Loucy (cell line): ENCODE results near the gene SOX13.

Experiments used
- H2AFZ ChIP-seq: fragments of 200-600 bp; sonication (generic); 2 replicates; pipeline ENCODE4 v1.6.0; 2016; ENCODE audit warnings: antibody characterized with exemption, mild to moderate bottlenecking, low read length, moderate library complexity
- H3F3A ChIP-seq: fragments of 200-600 bp; 2 replicates; pipeline ENCODE4 v1.6.0; 2016; ENCODE audit warnings: antibody characterized with exemption, low read depth, mild to moderate bottlenecking
- H3K27me3 ChIP-seq: fragments of 200-600 bp; sonication (generic); 2 replicates; pipeline ENCODE4 v1.6.1; 2014; ENCODE audit warnings: low read length, mild to moderate bottlenecking; ENCODE audit not compliant: insufficient read depth, poor library complexity, severe bottlenecking
- H3K36me3 ChIP-seq: fragments of 200-600 bp; sonication (generic); 2 replicates; pipeline ENCODE4 v1.6.1; 2016; ENCODE audit warnings: low read length; ENCODE audit not compliant: insufficient read depth
- H3K4me1 ChIP-seq: fragments of 200-600 bp; sonication (generic); 2 replicates; pipeline ENCODE4 v1.5.1; 2014; ENCODE audit warnings: low read length, mild to moderate bottlenecking; ENCODE audit not compliant: insufficient read depth, poor library complexity, severe bottlenecking
- H3K4me2 ChIP-seq: fragments of 200-600 bp; sonication (generic); 2 replicates; pipeline ENCODE4 v1.6.0; 2014; ENCODE audit warnings: antibody characterized with exemption, low read length, low read depth, mild to moderate bottlenecking; ENCODE audit not compliant: poor library complexity, severe bottlenecking
- H3K4me3 ChIP-seq: fragments of 200-600 bp; sonication (generic); 2 replicates; pipeline ENCODE4 v1.5.1; 2014; ENCODE audit warnings: low read length, mild to moderate bottlenecking, mixed read lengths; ENCODE audit not compliant: poor library complexity, severe bottlenecking
- H3K79me2 ChIP-seq: fragments of 200-600 bp; sonication (generic); 2 replicates; pipeline ENCODE4 v1.6.1; 2014; ENCODE audit warnings: low read length; ENCODE audit not compliant: insufficient read depth
- H3K9ac ChIP-seq: fragments of 200-600 bp; sonication (generic); 2 replicates; pipeline ENCODE4 v1.6.0; 2014; ENCODE audit warnings: mild to moderate bottlenecking, low read depth, low read length, moderate library complexity; ENCODE audit not compliant: poor library complexity, severe bottlenecking
- H3K9me2 ChIP-seq: fragments of 200-600 bp; sonication (generic); replicated peaks from 2 replicates; pipeline ENCODE4 v1.6.1; 2016; ENCODE audit warnings: low read depth, low read length, mixed read lengths
- H3K9me3 ChIP-seq: fragments of 200-600 bp; sonication (generic); 2 replicates; pipeline ENCODE4 v1.6.1; 2014; ENCODE audit warnings: mild to moderate bottlenecking, antibody characterized with exemption, low read length, low read depth; ENCODE audit not compliant: insufficient read depth
- H4K20me1 ChIP-seq: fragments of 200-600 bp; sonication (generic); 2 replicates; pipeline ENCODE4 v1.6.0; 2014; ENCODE audit warnings: antibody characterized with exemption, low read length, mild to moderate bottlenecking; ENCODE audit not compliant: insufficient read depth, poor library complexity, severe bottlenecking
- EZH2phosphoT487 ChIP-seq: fragments of 200-600 bp; IDR thresholded peaks from 2 replicates; pipeline ENCODE4 v1.6.1; 2018; ENCODE audit warnings: antibody characterized with exemption, mild to moderate bottlenecking, moderate library complexity, borderline replicate concordance
- TF ChIP-seq, protein P1 (sequence below): fragments of 200-600 bp; sonication (generic); conservative IDR thresholded peaks from 2 replicates; pipeline ENCODE4 v1.5.1; 2014; ENCODE audit warnings: mild to moderate bottlenecking, antibody characterized with exemption, low read length

Gene SOX13

DNA sequence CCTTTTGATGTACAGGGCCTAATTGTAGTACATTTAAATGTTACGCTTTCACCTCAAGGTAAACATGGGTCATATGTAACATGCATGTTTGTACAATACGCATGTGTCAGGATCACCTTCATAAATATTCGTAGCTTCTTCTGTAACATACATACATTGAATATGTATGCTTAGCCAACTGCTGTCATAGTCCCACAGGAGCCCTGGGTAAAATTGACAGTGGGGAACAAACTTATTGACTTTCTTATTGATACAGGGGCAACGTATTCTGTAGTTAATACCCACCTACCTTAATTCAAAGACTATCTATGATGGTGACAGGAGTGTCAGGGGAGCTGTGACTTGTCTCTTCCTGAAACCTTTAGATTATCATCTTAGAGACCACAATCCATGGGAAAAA, 96.9 kb downstream of the SOX13 start:
- Histone ChIP-seq H3K36me3 (no peaks in the 10 kb centered on the region), H3K9ac (no peak overlapping the region), H3K4me2 (no peak overlapping the region), H3K4me3 (no peak overlapping the region), H3K9me3 (peaks cover 13% of the 10 kb centered on the region; the same call in 1 of the 2 replicates), H3K4me1 (no peaks in the 10 kb centered on the region), H4K20me1 (no peaks in the 10 kb centered on the region), H3K79me2 (no peaks in the 10 kb centered on the region), H3K9me2 (no peaks in the 10 kb centered on the region), H3F3A (no peaks in the 10 kb centered on the region), H3K27me3 (no peaks in the 10 kb centered on the region), H2AFZ (no peak overlapping the region)
- TF ChIP-seq EZH2phosphoT487: no peak
- TF ChIP-seq, protein P1, sequence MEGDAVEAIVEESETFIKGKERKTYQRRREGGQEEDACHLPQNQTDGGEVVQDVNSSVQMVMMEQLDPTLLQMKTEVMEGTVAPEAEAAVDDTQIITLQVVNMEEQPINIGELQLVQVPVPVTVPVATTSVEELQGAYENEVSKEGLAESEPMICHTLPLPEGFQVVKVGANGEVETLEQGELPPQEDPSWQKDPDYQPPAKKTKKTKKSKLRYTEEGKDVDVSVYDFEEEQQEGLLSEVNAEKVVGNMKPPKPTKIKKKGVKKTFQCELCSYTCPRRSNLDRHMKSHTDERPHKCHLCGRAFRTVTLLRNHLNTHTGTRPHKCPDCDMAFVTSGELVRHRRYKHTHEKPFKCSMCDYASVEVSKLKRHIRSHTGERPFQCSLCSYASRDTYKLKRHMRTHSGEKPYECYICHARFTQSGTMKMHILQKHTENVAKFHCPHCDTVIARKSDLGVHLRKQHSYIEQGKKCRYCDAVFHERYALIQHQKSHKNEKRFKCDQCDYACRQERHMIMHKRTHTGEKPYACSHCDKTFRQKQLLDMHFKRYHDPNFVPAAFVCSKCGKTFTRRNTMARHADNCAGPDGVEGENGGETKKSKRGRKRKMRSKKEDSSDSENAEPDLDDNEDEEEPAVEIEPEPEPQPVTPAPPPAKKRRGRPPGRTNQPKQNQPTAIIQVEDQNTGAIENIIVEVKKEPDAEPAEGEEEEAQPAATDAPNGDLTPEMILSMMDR: no peak

DNA sequence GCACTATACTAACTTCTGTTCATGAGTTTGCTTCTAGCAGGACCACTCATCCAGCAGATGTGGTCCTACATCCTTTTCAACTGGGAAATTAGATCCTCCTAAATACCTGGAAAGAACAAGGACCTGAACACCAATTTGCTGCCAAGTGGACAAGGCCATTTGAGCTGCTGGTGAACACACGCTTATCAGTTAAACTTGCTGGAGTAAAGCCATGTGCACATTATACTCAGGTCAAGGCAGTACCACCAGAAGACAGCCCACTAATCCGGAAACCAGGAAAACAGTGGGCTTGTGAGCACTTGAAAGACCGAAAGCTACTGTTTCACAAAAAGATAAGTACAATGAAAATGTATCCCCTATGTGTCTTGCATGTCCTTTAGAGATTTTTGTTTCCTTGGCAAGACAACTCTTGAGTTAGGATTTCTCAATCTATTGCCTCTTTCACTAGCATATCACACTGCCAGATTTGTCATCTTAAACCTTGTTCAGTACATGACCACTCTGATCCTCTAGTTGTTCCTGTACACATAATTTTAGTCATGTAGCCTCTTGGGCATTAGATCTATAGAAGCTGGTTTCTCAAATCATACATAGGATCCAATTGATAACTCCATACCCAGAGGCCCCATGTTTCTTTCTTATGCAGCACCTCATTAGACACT, 97.7 kb downstream of the SOX13 start:
- H3K36me3 ChIP-seq: no peaks in the 10 kb centered on the region
- H3K9me3 ChIP-seq: peaks cover 13% of the 10 kb centered on the region; the same call in 1 of the 2 replicates
- no peaks in the 10 kb centered on the region for H3F3A ChIP-seq
- H3K27me3 ChIP-seq: no peaks in the 10 kb centered on the region
- H3K9me2 ChIP-seq: no peaks in the 10 kb centered on the region
- H3K9ac ChIP-seq: no peak overlapping the region
- H3K4me1 ChIP-seq: no peaks in the 10 kb centered on the region
- H3K79me2 ChIP-seq: no peaks in the 10 kb centered on the region
- no peak overlapping the region for H3K4me2 ChIP-seq
- no peak overlapping the region for H3K4me3 ChIP-seq
- TF ChIP-seq, protein P1: no peak
- no peak for TF ChIP-seq EZH2phosphoT487
- H2AFZ ChIP-seq: no peak overlapping the region
- H4K20me1 ChIP-seq: no peaks in the 10 kb centered on the region

DNA sequence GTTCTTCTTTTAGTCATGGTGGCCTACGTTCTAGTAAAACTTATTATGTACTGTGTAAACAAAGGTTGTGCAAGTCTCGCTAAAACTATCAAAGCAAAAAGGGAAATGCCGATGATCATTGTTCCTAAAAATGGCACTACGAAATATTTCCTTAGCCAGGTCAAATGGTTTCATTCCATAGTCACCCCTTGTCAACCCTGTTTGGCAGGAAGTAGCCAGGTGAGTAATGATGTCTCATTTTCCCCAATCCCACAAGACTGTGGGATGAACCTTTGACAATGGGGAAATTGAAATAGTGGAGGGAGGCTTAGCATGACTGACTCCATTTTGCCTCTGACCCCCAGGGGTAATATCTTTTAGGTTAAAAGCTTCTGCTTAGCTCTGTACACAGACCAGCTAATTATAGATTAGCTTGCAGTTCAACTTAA, 98.8 kb downstream of the SOX13 start:
- H3K4me2 ChIP-seq: no peak overlapping the region

More for the DNA sequence above, 98.8 kb downstream of the SOX13 start:
- Histone ChIP-seq H3K79me2 (no peaks in the 10 kb centered on the region), H3K9me3 (peaks cover 13% of the 10 kb centered on the region; the same call in 1 of the 2 replicates), H4K20me1 (no peaks in the 10 kb centered on the region), H3F3A (no peaks in the 10 kb centered on the region), H3K4me3 (no peak overlapping the region), H3K4me1 (no peaks in the 10 kb centered on the region), H3K27me3 (no peaks in the 10 kb centered on the region), H3K9ac (no peak overlapping the region), H3K36me3 (no peaks in the 10 kb centered on the region), H2AFZ (no peak overlapping the region), H3K9me2 (no peaks in the 10 kb centered on the region)
- TF ChIP-seq, protein P1: no peak
- no peak for TF ChIP-seq EZH2phosphoT487
